PC-3 (cell line): Measurements from ENCODE around the gene ANKRD30B. TPM values are rescaled to one million over a fixed set of nuclear protein-coding genes. Genes with fewer than 3 reads are reported as not detected.
A peak's percentile ranks its signal among the peaks of the same experiment; 100 is the strongest.
"Not testable (repeated sequence)": the region's sequence is repeated elsewhere in the genome, so short reads cannot be mapped to it uniquely, and the experiment has no call there.

Experiments used
- ATAC-seq: fragments of 200-7000 bp; cut with Tn5 transposase; 2 replicates; pipeline ENCODE4 v1.9.1; 2020; ENCODE audit warnings: mild to moderate bottlenecking, moderate library complexity
- Bru-seq: library from RNA; stranded (reverse); fragments of 400-500 nt; gene quantifications from one replicate; lab custom pipeline; 2021; lab: Mats Ljungman, UMichigan
- BruChase-seq, 2 experiments: library from RNA; stranded (reverse); fragments of 400-500 nt; gene quantifications; one replicate each; lab custom pipeline; 2021; lab: Mats Ljungman, UMichigan
- BruUV-seq: library from RNA; stranded (reverse); fragments of 400-500 nt; replicated peaks from 2 replicates; lab custom pipeline; 2021; lab: Mats Ljungman, UMichigan
- CTCF ChIA-PET: fragments of 300-600 bp; sonication (Branson Sonifier 250); formaldehyde crosslinking; loops from one replicate; lab custom pipeline; 2022; ENCODE audit warnings: antibody characterized with exemption; lab: Charles Lee
- POLR2A ChIA-PET: fragments of 300-600 bp; sonication (Branson Sonifier 250); formaldehyde crosslinking; loops from one replicate; lab custom pipeline; 2022; ENCODE audit warnings: antibody characterized with exemption; ENCODE audit not compliant: unreplicated experiment; lab: Charles Lee
- DNase-seq: peaks from one replicate; pipeline ENCODE4 v3.0.0-alpha.2; 2015
- H2AFZ ChIP-seq: fragments of 300-600 bp; sonication (generic); 2 replicates; pipeline ENCODE4 v1.6.0; 2016; ENCODE audit warnings: antibody characterized with exemption, low read length
- H3F3A ChIP-seq: fragments of 300-600 bp; sonication (generic); one replicate; pipeline ENCODE4 v1.6.0; 2017; ENCODE audit warnings: antibody characterized with exemption, low read length, control low read depth, mild to moderate bottlenecking; ENCODE audit not compliant: unreplicated experiment
- H3K27ac ChIP-seq: fragments of 300-600 bp; sonication (generic); 2 replicates; pipeline ENCODE4 v1.5.1; 2016; ENCODE audit warnings: mild to moderate bottlenecking, low read length
- H3K27me3 ChIP-seq: fragments of 300-600 bp; sonication (generic); 2 replicates; pipeline ENCODE4 v1.6.1; 2016; ENCODE audit warnings: low read length, mixed read lengths
- H3K36me3 ChIP-seq: fragments of 300-600 bp; sonication (generic); 2 replicates; pipeline ENCODE4 v1.6.1; 2016; ENCODE audit warnings: low read depth, mixed run types, low read length, mixed read lengths
- H3K4me1 ChIP-seq: fragments of 300-600 bp; sonication (generic); 2 replicates; pipeline ENCODE4 v1.5.1; 2016; ENCODE audit warnings: low read length; ENCODE audit not compliant: insufficient read depth
- H3K4me2 ChIP-seq: fragments of 300-600 bp; sonication (generic); 2 replicates; pipeline ENCODE4 v1.6.0; 2016; ENCODE audit warnings: low read length
- H3K4me3 ChIP-seq: fragments of 300-600 bp; sonication (generic); 2 replicates; pipeline ENCODE4 v1.5.1; 2016; ENCODE audit warnings: mild to moderate bottlenecking, low read length, mixed read lengths
- H3K79me2 ChIP-seq: fragments of 300-600 bp; sonication (generic); 2 replicates; pipeline ENCODE4 v1.6.1; 2017; ENCODE audit warnings: low read length, mixed read lengths
- H3K9ac ChIP-seq: fragments of 300-600 bp; sonication (generic); 2 replicates; pipeline ENCODE4 v1.6.0; 2016; ENCODE audit warnings: mild to moderate bottlenecking, low read length
- H3K9me2 ChIP-seq: fragments of 300-600 bp; sonication (generic); replicated peaks from 2 replicates; pipeline ENCODE4 v1.6.1; 2016; ENCODE audit warnings: mixed run types, low read length, mixed read lengths
- H3K9me3 ChIP-seq: fragments of 300-600 bp; sonication (generic); 2 replicates; pipeline ENCODE4 v1.6.1; 2016; ENCODE audit warnings: low read length, mixed read lengths
- H4K20me1 ChIP-seq: fragments of 300-600 bp; sonication (generic); 2 replicates; pipeline ENCODE4 v1.6.1; 2016; ENCODE audit warnings: low read length, mixed read lengths
- EZH2 ChIP-seq: fragments of 300-600 bp; sonication (generic); IDR thresholded peaks from one replicate; pipeline ENCODE4 v1.6.1; 2017; ENCODE audit warnings: antibody characterized with exemption, mild to moderate bottlenecking, low read length; ENCODE audit not compliant: unreplicated experiment
- EZH2phosphoT487 ChIP-seq: fragments of 300-600 bp; sonication (generic); IDR thresholded peaks from 2 replicates; pipeline ENCODE4 v1.6.1; 2018; ENCODE audit warnings: mild to moderate bottlenecking, antibody characterized with exemption, low read length, borderline replicate concordance
- intact Hi-C: fragments of 100-400 bp; cut with micrococcal nuclease; formaldehyde crosslinking; loops from 2 replicates; pipeline ENCODE4 v1.9.0; 2023
- long read RNA-seq: library from polyadenylated mRNA; unstranded; transcript quantifications from one replicate; pipeline ENCODE4 v2.0.0, GENCODE V29; 2021; ENCODE audit not compliant: unreplicated experiment
- total RNA-seq: library from RNA; depleted of rRNA; stranded (reverse); fragments of >200 nt; gene quantifications from 2 replicates; pipeline ENCODE4 v1.2.3, GENCODE V29; 2014; rRNA removed
- TF ChIP-seq, protein P1 (sequence below): fragments of 300-600 bp; sonication (generic); conservative IDR thresholded peaks from 2 replicates; pipeline ENCODE4 v1.5.1; 2017; ENCODE audit warnings: antibody characterized with exemption, low read depth, mild to moderate bottlenecking, low read length

The ANKRD30B gene, protein sequence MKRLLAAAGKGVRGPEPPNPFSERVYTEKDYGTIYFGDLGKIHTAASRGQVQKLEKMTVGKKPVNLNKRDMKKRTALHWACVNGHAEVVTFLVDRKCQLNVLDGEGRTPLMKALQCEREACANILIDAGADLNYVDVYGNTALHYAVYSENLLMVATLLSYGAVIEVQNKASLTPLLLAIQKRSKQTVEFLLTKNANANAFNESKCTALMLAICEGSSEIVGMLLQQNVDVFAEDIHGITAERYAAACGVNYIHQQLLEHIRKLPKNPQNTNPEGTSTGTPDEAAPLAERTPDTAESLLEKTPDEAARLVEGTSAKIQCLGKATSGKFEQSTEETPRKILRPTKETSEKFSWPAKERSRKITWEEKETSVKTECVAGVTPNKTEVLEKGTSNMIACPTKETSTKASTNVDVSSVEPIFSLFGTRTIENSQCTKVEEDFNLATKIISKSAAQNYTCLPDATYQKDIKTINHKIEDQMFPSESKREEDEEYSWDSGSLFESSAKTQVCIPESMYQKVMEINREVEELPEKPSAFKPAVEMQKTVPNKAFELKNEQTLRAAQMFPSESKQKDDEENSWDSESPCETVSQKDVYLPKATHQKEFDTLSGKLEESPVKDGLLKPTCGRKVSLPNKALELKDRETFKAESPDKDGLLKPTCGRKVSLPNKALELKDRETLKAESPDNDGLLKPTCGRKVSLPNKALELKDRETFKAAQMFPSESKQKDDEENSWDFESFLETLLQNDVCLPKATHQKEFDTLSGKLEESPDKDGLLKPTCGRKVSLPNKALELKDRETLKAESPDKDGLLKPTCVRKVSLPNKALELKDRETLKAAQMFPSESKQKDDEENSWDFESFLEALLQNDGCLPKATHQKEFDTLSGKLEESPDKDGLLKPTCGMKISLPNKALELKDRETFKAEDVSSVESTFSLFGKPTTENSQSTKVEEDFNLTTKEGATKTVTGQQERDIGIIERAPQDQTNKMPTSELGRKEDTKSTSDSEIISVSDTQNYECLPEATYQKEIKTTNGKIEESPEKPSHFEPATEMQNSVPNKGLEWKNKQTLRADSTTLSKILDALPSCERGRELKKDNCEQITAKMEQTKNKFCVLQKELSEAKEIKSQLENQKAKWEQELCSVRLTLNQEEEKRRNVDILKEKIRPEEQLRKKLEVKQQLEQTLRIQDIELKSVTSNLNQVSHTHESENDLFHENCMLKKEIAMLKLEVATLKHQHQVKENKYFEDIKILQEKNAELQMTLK (N-terminal part only)
- 0.35 and 0.51 TPM in 2 replicates for total RNA-seq
- percentile 32 among the genes with signal in this experiment for Bru-seq, nascent RNA
- BruChase-seq, experiment 1, labeled RNA remaining after a 6-hour chase = percentile 27 among the genes with signal in this experiment
- percentile 28 among the genes with signal in this experiment for BruChase-seq, experiment 2, labeled RNA remaining after a 2-hour chase
- long read RNA-seq = 0 reads

DNA sequence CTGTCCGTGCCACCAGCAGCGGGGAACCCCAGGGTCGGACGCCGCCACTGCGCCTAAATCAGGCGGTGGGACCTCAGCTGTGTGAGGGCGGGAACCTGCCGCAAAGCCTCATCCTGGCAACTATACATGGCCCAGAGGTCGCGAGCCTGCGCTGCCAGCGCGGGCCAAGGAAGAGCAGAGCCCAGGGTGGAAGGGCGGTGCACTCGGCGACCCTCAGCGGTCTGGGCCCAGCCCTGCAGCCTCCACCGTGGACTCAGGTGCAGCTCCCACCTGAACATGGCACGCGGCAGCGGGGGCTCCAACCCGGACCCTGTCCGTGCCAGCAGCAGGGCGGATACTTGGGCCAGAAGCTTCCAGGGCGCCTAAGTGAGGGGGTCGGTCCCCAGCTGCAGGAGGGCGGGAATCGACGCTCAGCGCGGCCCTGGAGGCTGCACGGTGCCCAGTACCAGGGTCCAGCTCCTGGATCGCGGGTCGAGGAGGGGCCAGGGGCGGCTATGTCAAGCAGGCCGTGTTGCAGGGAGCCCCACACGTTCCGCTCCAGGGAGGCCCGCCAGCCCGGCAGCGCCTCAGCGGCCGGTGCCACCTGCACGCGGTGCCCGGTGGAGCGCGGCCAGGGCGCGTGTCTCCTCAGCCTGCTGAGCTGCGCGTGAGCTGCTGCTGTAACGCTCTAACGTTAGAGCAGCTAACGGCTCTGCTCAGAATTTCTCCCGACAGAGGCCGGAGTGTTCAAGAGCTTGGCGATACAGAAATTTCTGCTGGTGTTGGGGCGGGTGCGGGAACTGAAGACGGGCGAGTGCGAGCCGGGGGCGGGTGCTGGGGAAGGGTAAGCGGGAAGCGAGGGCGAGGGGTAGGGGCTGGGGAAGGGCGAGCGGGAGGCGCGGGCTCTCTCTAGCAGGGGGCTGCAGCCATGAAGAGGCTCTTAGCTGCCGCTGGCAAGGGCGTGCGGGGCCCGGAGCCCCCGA is at the start of gene ANKRD30B:
TSS of gene ANKRD30B (plus strand) at position 660 of the 962 bp plus-strand sequence. CDS start at position 908, 248 bp downstream.
- DNase-seq (no peak), ATAC-seq (no peak)
- Histone ChIP-seq H3K4me1 (no peaks in the 10 kb centered on the region), H3K79me2 (no peaks in the 10 kb centered on the region), H3K4me3 (no peak within 1 kb of the TSS), H3K36me3 (no peaks in the 10 kb centered on the region), H4K20me1 (no peaks in the 10 kb centered on the region), H3K9me2 (no peaks in the 10 kb centered on the region), H3K27ac (no peak within 1 kb of the TSS), H2AFZ (no peak within 1 kb of the TSS), H3K27me3 (no peaks in the 10 kb centered on the region), H3F3A (no peaks in the 10 kb centered on the region), H3K9ac (no peak within 1 kb of the TSS), H3K4me2 (no peak within 1 kb of the TSS), H3K9me3 (no peaks in the 10 kb centered on the region)
- TF ChIP-seq EZH2 = no peak
- TF ChIP-seq, protein P1, sequence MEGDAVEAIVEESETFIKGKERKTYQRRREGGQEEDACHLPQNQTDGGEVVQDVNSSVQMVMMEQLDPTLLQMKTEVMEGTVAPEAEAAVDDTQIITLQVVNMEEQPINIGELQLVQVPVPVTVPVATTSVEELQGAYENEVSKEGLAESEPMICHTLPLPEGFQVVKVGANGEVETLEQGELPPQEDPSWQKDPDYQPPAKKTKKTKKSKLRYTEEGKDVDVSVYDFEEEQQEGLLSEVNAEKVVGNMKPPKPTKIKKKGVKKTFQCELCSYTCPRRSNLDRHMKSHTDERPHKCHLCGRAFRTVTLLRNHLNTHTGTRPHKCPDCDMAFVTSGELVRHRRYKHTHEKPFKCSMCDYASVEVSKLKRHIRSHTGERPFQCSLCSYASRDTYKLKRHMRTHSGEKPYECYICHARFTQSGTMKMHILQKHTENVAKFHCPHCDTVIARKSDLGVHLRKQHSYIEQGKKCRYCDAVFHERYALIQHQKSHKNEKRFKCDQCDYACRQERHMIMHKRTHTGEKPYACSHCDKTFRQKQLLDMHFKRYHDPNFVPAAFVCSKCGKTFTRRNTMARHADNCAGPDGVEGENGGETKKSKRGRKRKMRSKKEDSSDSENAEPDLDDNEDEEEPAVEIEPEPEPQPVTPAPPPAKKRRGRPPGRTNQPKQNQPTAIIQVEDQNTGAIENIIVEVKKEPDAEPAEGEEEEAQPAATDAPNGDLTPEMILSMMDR = no peak
- TF ChIP-seq EZH2phosphoT487 = no peak
- intact Hi-C loops = no loop called here
- BruUV-seq = no TSS peak
- ChIA-PET CTCF (no interaction called here), POLR2A (no interaction called here)

DNA sequence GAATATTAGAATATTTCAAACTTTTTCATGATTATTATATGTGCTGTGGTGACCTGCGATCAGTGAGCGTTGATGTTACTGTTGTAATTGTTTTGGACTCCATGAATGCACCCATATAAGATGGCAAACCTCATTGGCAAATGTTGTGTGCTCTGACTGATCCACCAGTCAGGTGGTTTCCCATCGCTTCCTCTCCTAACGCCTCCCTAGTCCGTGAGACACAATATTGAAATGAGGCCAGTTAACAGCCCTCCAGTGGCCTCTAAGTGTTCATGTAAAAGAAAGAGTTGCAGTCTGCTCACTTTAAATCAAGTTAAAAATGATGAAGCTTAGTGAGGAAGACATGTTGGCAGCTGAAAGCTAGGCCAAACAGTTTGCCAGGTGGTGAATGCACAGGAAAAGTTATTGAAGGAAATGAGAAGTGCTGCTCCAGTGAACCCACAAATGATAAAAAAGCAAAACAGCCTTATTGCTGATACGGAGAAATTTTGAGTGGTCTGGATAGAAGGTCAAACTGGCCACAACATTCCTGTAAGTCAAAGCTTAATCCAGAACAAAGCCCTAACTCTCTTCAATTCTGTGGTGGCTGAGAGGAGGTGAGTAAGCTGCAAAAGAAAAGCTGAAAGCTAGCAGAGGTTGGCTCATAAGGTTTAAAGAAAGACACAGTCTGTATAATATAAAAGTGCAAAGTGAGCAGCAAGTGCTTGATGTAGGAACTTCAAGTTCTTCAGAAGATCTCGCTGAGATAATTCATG is 46.5 kb upstream of the ANKRD30B start:
- H3K4me3 ChIP-seq, H3K9ac ChIP-seq, BruUV-seq, H3K27ac ChIP-seq, DNase-seq, CTCF ChIA-PET, H3K4me1 ChIP-seq, H3K36me3 ChIP-seq, POLR2A ChIA-PET, intact Hi-C loops, H2AFZ ChIP-seq, ATAC-seq, H3F3A ChIP-seq, H3K27me3 ChIP-seq, H4K20me1 ChIP-seq, H3K4me2 ChIP-seq, H3K79me2 ChIP-seq, H3K9me2 ChIP-seq, H3K9me3 ChIP-seq: not testable (repeated sequence)

DNA sequence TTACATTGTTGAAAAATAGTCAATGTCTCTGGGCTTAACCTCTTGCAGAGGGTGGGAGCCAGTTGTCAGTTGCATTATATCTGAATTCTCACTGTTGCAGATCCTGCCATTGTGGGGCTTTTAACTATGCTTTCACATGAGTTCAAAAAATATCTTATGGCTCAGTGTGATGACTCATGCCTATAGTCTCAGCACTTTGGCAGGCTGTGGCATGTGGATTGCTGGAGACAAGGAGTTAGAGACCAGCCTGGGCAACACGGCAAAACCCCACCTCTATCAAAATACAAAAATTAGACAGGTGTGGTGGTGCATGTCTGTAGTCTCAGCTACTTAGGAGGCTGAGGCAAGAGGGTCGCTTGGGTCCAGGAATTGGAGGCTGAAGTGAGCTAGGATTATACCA is 38.2 kb upstream of the ANKRD30B start:
- H3K79me2 ChIP-seq, H3K27ac ChIP-seq, H2AFZ ChIP-seq, H3K4me3 ChIP-seq, H3F3A ChIP-seq, H3K36me3 ChIP-seq, CTCF ChIA-PET, BruUV-seq, H3K9ac ChIP-seq, H3K9me3 ChIP-seq, H3K9me2 ChIP-seq, intact Hi-C loops, POLR2A ChIA-PET, H3K4me2 ChIP-seq, H4K20me1 ChIP-seq, H3K4me1 ChIP-seq, H3K27me3 ChIP-seq: not testable (repeated sequence)
- DNase-seq (peak; percentile 40), ATAC-seq (peak; percentile 99)

DNA sequence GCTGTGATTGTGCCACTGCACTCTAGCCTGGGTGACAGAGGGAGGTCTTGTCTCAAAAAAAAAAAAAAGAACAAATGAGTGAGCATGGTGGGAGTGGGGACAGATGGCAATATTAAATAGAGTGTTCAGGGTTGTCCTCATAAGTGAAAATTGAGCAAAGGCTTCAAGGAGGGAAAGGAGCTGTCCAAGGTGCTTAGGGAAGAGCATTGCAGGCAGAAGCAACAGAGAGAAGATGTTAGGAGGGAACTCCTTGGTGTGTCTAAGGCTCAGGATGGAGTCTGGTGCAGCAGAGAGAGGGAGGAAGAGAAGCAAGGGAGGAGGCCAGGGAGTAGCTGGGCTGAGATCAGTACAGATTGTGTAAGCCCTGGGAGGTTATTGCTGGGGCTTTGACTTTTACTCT is 26.4 kb upstream of the ANKRD30B start:
- POLR2A ChIA-PET, H3F3A ChIP-seq, H3K27ac ChIP-seq, H3K4me3 ChIP-seq, H3K9me3 ChIP-seq, H3K9ac ChIP-seq, H3K4me2 ChIP-seq, BruUV-seq, intact Hi-C loops, H2AFZ ChIP-seq, H3K9me2 ChIP-seq, H3K79me2 ChIP-seq, H3K36me3 ChIP-seq, CTCF ChIA-PET, H3K4me1 ChIP-seq, H3K27me3 ChIP-seq, H4K20me1 ChIP-seq: not testable (repeated sequence)
- 0 out of 2 replicates have a peak, but pooled peaks have one; percentile 33 for ATAC-seq
- peak; percentile 31 for DNase-seq
